AG09309 (cell line): ENCODE measurements around the gene SPATA24.
"Not testable (repeated sequence)": the region's sequence is repeated elsewhere in the genome, so short reads cannot be mapped to it uniquely, and the experiment has no call there.

Experiments
- DNase-seq: peaks from one replicate; pipeline ENCODE4 v3.0.0-alpha.2; 2010; ENCODE audit warnings: low read depth
- H3K4me3 ChIP-seq: 2 replicates; pipeline ENCODE4 v1.5.1; 2011; ENCODE audit warnings: mild to moderate bottlenecking, low read depth, low read length, moderate library complexity; ENCODE audit not compliant: control insufficient read depth
- TF ChIP-seq, protein P1 (sequence below): IDR thresholded peaks from 2 replicates; pipeline ENCODE4 v1.5.1; 2011; ENCODE audit warnings: mild to moderate bottlenecking, low read depth, low read length, inconsistent platforms; ENCODE audit not compliant: insufficient read depth, control insufficient read depth; ENCODE audit errors: missing control alignments

SPATA24 gene

DNA sequence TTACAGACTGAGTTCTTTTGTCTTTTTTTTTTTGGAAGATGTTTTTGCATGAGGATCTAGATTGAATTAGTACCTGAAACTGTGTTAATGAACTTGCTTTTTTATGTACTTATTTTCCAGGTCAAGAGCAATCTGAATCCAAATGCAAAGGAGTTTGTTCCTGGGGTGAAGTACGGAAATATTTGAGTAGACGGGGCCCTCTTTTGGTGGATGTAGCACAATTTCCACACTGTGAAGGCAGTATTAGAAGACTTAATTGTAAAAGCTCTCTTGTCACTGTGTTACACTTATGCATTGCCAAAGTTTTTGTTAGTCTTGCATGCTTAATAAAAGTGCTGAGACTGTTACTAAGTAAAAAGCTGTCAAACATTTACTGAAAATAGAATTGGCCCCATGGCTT lies 35.3 kb downstream of the SPATA24 start:
- no peak overlapping the region for H3K4me3 ChIP-seq
- no peak for DNase-seq
- TF ChIP-seq, protein P1, sequence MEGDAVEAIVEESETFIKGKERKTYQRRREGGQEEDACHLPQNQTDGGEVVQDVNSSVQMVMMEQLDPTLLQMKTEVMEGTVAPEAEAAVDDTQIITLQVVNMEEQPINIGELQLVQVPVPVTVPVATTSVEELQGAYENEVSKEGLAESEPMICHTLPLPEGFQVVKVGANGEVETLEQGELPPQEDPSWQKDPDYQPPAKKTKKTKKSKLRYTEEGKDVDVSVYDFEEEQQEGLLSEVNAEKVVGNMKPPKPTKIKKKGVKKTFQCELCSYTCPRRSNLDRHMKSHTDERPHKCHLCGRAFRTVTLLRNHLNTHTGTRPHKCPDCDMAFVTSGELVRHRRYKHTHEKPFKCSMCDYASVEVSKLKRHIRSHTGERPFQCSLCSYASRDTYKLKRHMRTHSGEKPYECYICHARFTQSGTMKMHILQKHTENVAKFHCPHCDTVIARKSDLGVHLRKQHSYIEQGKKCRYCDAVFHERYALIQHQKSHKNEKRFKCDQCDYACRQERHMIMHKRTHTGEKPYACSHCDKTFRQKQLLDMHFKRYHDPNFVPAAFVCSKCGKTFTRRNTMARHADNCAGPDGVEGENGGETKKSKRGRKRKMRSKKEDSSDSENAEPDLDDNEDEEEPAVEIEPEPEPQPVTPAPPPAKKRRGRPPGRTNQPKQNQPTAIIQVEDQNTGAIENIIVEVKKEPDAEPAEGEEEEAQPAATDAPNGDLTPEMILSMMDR = no peak

- TF ChIP-seq, protein P1 = no peak
- no peak for DNase-seq
Measured at GRCh38 chr5:139364466-139364865, 39.4 kb downstream of the SPATA24 start.

GRCh38 chr5:139363937-139364336 lies 40.0 kb downstream of the SPATA24 start:
- TF ChIP-seq, protein P1 = no peak
- no peak overlapping the region for H3K4me3 ChIP-seq
- DNase-seq = no peak

More at GRCh38 chr5:139364466-139364865, 39.4 kb downstream of the SPATA24 start:
- H3K4me3 ChIP-seq = no peak overlapping the region

DNA sequence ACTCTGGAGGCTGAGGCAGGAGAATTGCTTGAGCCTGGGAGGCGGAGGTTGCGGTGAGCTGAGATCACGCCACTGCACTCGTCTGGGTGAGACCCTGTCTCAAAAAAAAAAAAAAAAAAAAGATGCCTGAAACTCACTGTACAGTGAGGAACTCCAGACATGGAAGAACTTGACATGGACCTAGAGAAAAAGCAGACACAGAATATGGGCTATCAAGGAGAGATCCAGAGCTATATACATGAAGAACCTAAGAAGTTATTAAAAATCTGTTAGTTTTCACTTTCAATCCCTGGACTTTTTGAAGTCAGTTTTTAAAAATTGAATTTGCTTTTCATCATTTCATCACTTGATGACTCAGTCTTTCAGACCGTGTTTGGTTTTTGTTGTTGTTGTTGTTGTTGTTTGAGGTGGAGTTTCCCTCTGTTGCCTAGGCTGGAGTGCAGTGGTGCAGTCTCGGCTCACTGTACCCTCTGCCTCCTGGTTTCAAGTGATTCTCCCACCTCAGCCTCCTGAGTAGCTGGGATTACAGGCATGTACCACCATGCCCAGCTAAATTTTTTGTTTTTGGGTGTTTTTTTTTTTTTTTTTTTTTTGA lies 42.0 kb downstream of the SPATA24 start:
- no peak for DNase-seq
- no peak overlapping the region for H3K4me3 ChIP-seq
- TF ChIP-seq, protein P1 = no peak

GRCh38 chr5:139360384-139360783 lies 43.5 kb downstream of the SPATA24 start:
- no peak overlapping the region for H3K4me3 ChIP-seq
- no peak for DNase-seq
- TF ChIP-seq, protein P1 = no peak

DNA sequence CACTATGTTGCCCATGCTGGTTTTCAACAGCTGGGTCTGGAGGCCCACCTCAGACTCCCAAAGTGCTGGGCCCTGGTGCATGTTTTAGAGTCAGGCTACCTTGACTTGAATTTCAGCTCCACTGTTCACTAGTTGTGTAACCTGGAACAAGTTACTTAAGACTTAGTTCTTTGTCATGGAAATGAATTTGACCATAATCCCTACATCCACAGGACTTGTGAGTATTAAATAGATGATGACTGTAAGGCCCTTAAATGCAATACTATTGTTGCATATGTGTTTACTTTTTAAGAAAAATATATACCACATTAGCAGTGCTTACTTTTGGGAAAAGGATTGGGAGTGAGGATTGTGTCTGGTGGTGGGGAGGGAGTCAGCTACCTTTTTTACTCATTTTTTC lies 45.8 kb downstream of the SPATA24 start:
- TF ChIP-seq, protein P1 = no peak
- no peak overlapping the region for H3K4me3 ChIP-seq
- DNase-seq = no peak

GRCh38 chr5:139355900-139356299 lies 48.0 kb downstream of the SPATA24 start:
- H3K4me3 ChIP-seq, DNase-seq: not testable (repeated sequence)
